GM15510 (cell line): ENCODE results near the gene HOXA2.

Source experiments
- POLR2A ChIP-seq: IDR thresholded peaks from 3 replicates; pipeline ENCODE4 v1.6.1; 2011; ENCODE audit warnings: borderline replicate concordance; ENCODE audit not compliant: insufficient read length; ENCODE audit errors: extremely low read depth

HOXA2 gene

DNA sequence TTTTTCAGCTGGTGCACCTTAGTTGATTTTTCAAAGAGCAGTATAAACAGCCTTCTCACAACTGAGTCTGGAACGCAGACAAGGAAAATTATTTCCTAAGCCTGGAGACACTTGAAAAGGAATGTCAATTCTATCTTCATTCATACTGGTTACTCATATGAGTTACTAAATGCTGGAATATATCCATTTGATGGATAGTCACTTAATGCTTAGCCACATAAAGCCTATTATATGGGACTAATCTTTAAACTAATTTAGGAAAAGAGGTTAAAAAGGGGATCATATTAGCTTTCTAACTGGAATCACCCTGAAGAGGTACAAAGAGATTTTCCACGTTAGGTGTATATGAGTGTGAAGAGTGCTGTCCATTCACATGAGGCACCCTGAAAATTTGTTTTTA lies 29.7 kb upstream of the HOXA2 start:
- no peak for TF ChIP-seq POLR2A

DNA sequence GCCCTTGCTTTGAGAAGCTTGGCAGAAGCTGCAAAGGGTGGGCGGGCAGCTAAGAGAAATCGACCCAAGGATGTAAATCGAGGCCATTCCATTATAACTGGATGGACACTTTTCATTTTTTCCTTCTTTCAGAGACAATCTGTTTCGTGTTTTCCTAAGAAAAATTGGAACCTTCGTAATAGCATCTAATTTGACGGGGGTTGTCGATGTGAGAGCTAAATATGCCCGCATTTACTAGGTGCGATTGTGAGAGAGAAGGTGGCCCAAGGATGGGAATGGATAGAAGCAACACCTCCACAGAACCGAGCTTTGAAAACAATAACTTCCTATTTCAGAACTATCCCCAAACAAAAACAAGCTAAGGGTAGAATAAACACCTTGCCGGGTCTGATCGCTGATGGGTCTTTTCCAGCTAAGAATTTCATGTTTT lies 28.9 kb upstream of the HOXA2 start:
- TF ChIP-seq POLR2A, result no peak

DNA sequence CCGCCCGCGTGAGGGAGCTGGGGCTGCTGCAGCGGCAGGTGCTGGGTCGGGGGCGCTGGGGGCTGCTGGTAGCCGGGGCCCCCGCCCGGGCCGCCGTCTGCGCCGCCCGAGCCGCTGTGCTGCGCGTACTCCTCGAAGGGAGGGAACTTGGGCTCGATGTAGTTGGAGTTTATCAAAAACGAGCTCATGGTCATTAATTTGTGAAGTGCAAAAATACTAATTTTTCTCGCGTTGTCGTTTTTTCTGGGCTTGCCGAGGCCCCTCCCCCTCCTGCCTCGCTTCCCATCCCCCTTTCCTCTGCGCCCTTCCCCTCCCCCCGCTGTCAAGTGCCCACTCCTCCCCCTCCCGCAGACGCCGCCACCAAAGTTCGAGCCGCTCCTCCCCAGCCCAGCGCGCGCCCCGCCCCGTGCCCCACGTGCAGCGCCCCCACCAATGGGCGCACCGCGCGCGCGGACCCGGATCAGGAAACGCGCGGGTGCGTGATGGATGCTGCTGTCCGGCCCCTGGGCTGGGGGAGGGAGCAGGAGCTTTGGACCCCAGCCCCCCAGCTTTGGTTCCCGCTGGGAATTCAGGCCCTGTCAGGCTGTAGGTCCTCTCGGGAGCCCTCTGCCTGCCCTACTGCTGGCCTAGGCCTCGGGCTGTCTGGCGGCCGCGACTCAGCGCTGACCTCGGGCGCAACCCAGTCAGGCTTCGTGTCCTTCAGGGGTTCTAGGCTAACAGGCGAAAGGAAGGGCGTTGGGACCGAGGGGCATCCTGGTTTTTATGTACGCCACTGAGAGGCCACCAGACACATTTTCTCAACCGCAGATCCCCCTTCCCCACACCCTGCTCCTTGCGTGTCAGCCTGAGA lies 28.3 kb upstream of the HOXA2 start, which contains the start of gene HOXA4:
Gene HOXA4 (minus strand): TSS at position 218 of the 850 bp plus-strand sequence. CDS start 24 bp downstream, at position 194.
- no peak for TF ChIP-seq POLR2A

DNA sequence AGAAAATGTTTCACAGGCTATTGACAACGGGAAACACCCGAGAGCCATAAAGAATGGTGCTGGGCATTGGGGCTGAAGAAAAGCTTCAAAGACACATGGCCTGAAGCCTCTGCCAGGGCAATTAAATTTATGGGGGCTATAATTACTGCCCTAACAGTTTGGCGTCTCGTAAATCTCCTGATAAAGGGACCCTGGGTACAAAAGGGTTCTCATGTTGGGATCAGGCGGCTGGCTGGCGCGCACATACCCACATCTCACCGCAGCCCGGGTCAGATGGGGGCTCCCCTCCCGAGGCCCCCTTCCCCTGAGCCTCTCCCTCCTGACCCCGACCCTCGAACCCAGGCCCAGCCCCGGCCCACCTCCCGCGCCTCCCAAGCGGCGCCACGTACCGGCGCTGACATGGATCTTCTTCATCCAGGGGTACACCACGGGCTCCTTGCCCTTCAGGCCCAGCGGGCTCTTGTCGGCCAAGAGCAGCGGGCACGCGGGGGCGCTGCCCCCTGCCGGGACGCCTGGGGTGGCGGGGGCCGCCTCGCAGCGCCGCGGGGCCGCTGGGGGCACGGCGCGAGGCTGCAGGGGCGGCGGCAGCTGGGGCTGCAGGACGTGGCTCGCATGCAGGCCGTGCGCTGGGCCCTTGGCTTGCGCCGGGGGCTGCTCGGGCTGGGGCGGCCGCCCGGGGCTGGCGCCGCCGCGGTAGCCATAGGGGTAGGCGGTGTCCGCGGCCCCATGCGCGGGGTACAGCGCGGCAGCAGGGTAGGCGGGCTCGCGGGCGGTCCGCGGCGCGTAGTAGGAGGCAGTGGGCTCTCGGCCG lies 27.5 kb upstream of the HOXA2 start:
- TF ChIP-seq POLR2A, result no peak

DNA sequence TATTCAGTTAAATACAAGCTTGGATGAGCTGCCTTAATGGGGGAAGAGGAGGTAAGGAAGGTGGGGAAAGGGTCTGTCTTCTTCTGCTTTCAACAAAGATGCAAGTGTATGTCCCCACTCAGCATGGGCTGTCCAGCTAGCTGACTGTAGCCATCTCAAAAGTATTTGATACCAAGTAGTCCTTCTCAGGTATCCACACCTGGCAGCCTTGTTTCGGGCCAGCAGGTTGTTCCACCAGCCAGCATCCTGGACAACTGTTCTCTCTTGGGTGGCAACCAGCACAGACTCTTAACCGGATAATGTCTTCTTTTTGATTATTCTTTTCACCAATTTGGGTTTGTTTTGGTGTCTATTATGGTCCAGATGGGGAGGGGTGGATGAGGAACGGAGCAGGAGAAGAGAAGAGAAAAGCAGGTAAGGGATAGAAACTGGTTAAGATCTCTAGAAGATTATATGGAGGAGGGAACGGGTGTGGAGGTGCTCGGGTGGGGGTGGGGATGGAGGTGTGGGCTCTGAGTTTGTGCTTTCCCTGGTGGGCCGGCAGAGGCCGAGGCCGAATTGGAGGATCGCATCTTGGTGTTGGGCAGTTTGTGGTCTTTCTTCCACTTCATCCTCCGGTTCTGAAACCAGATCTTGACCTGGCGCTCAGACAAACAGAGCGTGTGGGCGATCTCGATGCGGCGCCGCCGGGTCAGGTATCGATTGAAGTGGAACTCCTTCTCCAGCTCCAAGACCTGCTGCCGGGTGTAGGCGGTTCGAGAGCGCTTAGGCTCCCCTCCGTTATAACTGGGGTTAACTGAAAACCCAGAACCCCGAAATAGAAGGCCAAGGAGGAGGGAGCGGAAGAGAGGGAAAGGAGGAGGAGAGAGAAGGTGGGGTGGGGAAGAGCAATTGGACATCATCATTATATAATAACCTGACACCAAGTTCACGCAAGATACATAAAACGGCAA lies 26.6 kb upstream of the HOXA2 start:
- no peak for TF ChIP-seq POLR2A

DNA sequence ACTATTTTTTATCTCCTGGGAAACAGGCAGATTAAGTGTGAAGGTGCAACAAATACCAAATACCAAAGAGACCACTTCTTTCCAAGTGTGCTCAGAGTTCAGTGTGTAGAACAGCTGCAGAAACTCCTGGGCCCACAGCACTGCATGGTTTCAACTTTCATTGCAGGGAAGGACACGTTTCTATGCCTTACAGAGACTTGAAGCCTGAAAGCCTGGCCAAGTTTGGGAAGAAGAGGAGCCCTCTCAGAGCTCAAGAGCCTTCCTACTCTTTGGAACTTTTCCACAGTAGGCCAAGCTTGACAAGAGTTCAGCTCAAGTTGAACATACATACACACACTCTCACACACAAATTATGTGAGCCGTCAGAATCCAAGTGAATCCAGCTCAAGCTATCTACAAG lies 25.6 kb upstream of the HOXA2 start:
- no peak for TF ChIP-seq POLR2A

DNA sequence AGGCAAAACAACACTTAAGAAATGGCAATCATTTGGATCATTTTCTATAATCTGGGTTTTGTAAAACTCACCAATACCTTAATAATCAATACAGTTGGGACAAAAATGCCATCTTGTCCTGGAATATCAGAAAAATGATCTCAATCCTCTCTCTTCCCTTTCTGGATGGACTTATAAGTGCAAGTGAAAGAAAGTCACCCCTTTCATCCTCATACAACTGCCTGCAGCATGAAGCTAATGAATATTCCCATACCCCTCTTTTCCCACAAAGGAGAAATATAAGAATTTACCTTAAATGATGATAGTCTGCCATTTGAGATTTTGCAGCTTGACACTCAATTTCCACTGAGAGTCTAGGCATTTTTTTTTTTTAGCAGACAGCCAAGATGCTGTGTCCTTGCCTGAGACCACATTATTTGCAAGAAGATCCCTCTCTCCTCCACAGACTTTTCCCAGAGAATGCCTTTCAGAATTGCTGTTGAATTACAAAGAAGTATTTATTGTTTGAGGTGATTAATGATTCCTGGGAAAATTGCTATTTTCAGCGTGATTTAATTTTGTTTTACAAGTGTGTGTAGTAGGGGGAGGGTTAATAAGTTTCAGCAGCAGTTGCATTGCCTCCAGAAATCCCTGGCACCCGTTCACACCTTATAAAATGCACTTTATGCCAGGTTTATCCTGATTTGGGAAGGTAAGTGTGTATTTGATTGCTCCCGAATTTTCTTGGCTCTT lies 24.3 kb upstream of the HOXA2 start:
- no peak for TF ChIP-seq POLR2A

DNA sequence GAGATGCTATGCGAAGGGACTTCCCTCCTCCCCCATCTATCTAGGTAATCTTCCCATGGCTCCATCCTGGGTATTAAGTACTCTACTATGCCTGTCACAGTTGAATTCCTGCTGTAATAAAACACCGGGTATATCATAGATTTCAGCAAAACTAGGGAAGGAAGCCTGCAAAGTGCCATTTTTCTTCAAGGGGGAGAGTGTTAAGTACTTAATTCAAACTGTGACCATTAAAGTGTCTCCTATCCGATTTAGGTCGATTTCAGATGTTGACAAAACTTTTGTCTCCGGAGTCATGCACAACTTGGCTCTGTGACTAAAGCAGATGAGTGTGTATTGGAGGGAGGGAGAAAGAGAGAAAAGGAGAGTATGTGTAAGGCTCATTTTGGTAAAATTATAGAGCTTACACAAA lies 23.5 kb upstream of the HOXA2 start:
- no peak for TF ChIP-seq POLR2A

DNA sequence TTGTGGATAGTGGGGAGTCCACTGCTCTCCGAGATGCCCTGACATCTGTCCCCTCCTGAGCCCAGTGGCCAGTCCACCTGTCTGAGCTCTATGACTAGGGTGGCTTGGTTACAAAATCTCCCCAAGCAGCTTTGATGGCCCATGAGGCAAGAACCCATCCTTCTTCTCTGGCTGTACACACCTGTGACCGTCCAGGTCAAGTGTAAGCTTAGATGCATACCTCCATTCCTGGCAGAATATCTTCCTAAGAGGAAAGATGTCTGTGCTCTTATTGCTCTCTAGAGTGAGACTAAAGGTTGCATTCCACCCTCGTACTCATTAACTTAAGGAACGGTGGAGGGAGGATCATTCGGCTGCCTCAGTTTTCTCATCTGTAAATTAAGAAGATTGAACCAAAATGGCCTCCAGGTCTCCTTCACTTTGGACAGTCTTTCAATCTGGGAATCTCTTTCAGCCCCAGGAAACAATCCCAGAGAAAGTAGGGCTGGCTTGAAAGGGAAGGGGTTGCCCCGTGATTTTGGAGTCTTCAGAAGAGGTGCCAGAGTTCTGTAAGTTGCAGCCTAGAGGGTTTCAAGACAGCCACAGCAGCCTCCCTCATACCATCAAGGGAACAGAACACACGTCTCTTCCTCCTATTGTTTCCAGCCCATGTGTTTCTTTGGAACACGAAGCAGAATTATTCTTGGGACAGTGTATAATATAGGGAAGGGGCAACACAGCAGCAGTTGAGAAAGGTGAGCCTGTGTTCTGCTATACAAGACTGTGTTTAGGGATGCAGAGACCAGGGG lies 22.6 kb upstream of the HOXA2 start:
- TF ChIP-seq POLR2A, result no peak

DNA sequence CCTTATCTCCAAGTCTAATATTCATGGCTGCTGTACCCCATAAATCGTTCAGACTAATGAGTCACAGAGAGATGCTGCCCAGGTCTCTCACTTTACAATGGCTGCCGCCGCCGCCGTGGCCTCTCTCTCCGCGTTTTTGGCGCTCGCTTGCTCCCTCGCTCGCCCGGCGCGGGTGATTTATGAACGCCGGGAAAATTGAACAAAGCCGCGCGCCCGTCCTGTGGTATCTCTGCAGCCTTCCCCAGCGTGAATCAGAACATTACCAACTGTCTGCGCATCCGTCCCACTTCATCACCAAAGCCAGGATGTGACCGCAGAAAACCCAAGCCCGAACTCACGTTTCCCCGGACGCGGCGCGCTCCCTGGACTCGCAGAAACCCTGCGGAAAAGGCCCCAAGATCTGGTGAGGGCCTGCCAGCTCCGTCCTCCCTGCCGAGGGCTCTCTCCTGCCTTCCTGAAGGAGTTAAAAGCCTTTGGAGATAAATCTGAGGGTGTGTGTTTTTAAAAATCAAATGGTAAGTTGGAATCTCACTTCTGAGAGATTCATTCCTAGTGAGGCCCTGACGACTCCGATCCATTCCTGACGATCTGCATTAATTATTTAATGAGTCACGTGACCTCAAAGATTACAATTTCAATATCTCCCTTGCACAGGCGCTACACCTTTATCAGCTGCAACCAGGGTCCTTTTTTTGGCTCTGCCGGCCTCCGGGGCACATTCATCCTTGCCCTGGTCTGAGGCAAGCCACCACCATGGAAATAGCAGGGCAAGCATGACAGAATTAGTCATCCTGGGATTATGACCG lies 21.8 kb upstream of the HOXA2 start:
- TF ChIP-seq POLR2A, result no peak

DNA sequence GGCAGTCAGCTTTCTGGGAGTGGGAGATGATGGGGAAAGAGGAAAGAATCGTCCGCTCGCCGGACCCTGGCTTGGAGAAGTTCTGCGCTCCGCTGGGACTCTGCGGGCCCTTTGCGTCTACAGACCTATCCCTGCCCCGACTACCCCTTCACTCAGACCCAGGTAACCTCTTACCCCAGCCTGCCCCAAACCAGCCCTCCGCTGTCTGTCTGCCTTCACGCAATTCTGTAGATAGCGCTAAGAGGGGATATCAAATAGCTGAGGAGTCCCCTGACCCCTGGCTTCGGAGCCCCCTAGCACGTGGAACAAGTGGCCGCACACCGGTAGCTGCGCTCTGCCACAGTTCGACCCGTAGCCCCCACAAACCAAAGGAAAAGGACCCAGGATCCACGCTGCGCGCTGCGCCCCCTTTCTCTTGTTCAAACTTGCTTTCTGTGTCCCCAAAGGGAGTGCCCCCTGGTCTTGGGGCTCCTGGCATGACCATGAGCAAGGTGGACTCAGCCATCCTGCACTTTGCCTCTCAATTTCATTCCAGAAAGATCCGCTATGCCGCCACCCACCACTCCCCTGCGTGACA lies 21.1 kb upstream of the HOXA2 start:
- no peak for TF ChIP-seq POLR2A

DNA sequence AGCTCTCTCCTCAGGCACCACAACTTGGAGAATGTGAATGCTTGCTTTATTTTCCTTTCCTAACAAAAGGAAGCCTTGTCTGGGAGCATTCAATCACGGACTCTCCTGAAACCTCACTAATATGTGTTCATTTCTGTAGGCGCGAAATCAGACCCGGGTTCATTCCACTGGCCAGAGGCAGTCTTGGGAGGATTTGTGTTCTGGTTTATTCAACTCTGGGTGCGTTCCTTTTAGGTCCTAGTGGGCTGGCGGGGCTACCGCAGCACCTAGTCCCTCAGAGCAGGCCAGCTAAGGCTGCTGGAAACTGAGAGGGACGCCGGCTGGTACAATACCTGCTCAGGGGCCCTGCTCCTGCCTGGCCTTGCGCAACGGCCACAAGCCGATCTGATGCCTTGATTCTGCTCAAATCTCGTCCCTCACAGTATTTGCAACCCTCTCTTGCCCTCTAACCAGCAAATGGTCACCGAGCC lies 20.6 kb upstream of the HOXA2 start:
- TF ChIP-seq POLR2A, result no peak
